ENCODE measurements around the gene SLC35G1. TPM values are rescaled to one million over a fixed set of nuclear protein-coding genes. Genes with fewer than 3 reads are reported as not detected.

SLC35G1 gene
- total and polyA plus RNA-seq, 12 donors, result 1.1 to 11.2 (median 2.9) TPM

DNA sequence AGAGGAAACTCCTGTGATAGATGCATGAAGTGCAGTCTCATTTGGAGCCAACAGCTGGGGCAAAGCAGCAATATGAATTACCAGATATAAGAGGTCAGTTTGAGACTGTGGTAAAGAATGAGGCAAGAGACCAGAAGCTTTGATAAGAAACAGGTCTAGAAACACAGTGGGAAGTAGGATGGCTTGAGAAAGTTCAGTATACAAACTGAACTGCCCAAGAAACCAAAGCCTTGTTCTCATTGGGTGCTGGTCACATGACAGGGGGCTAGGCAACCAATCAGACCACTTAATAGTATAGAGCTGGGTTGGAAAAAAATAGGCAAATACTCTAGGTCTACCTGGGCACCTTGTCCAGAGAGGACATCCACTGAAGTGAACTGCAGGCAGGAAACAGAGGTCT lies 53.7 kb downstream of the SLC35G1 start:
- Histone ChIP-seq H3K36me3 (replicated peaks in 1 of 2) (no peaks in the 10 kb centered on the region), H3K9me3 (replicated peaks in 1 of 3) (no peaks in the 10 kb centered on the region), H3K27ac (no peak overlapping the region), H3K4me1 (replicated peaks in 1 of 2) (peaks cover 0 to 4% of the 10 kb centered on the region in 2 donors), H3K27me3 (no peaks in the 10 kb centered on the region), H3K4me3 (no peak overlapping the region)
- DNase-seq, result no peak
- TF ChIP-seq, protein P1, sequence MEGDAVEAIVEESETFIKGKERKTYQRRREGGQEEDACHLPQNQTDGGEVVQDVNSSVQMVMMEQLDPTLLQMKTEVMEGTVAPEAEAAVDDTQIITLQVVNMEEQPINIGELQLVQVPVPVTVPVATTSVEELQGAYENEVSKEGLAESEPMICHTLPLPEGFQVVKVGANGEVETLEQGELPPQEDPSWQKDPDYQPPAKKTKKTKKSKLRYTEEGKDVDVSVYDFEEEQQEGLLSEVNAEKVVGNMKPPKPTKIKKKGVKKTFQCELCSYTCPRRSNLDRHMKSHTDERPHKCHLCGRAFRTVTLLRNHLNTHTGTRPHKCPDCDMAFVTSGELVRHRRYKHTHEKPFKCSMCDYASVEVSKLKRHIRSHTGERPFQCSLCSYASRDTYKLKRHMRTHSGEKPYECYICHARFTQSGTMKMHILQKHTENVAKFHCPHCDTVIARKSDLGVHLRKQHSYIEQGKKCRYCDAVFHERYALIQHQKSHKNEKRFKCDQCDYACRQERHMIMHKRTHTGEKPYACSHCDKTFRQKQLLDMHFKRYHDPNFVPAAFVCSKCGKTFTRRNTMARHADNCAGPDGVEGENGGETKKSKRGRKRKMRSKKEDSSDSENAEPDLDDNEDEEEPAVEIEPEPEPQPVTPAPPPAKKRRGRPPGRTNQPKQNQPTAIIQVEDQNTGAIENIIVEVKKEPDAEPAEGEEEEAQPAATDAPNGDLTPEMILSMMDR (IDR thresholded peaks at IDR 0.05), result no peak
- no peak for TF ChIP-seq POLR2A (IDR thresholded peaks at IDR 0.05)
- intact Hi-C loops (cut with DNase I), result no loop called here

DNA sequence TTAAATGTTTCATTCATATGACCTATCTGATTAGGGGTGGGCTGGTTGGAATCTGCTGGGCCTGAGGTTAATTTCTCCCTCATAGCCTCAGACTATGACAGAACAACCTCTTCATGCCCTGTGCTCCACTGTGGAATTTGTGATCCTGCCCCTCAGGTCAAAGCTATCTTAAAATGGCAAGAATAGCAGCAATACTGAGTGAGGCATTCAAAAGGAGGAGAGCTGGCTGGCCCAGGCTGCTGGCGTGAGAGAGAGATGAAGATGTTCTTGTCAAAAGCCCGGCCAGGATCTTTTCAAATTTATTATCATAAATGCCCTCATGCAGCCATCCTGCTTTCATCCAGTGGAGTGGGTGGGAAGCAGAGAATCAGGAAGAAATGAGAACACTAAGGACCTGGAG lies 58.1 kb downstream of the SLC35G1 start:
- intact Hi-C loops (cut with DNase I), result no loop called here
- DNase-seq, result no peak
- WGBS, 4 donors, result 82 to 88% (median 84%) methylated on average over 2 of the region's 2 CpGs
- H3K27me3 ChIP-seq, result no peaks in the 10 kb centered on the region
- no peak overlapping the region for H3K27ac ChIP-seq
- no peaks in the 10 kb centered on the region for H3K36me3 ChIP-seq (replicated peaks in 1 of 2)
- no peaks in the 10 kb centered on the region for H3K4me1 ChIP-seq (replicated peaks in 1 of 2)
- no peak for TF ChIP-seq POLR2A (IDR thresholded peaks at IDR 0.05)
- TF ChIP-seq, protein P1 (IDR thresholded peaks at IDR 0.05), result no peak
- no peaks in the 10 kb centered on the region for H3K9me3 ChIP-seq (replicated peaks in 1 of 3)
- H3K4me3 ChIP-seq, result no peak overlapping the region

Other genes with a start within 250 kb of the SLC35G1 start
- 10 to 100 TPM in 7 of 9 donors, 1 to 10 TPM in 2; 3.3 to 73.4 (median 12.6) TPM for gene FRA10AC1, start 191.4 kb upstream of the SLC35G1 start, total RNA-seq
- gene FRA10AC1, start 191.4 kb upstream of the SLC35G1 start, polyA plus RNA-seq, result 10 to 100 TPM; 13.6 to 27.0 (median 13.6) TPM
- 1 to 10 TPM in 2 of 9 donors, under 1 TPM in 3, not detected in 4; 0.38 to 1.5 (median 0.81) TPM for gene LGI1, start 136.0 kb upstream of the SLC35G1 start, total RNA-seq
- 1 to 10 TPM; 1.4 to 5.9 (median 5.0) TPM for gene LGI1, start 136.0 kb upstream of the SLC35G1 start, polyA plus RNA-seq
- gene PLCE1, start 100.0 kb downstream of the SLC35G1 start, total RNA-seq, result 1 to 10 TPM; 1.1 to 4.8 (median 2.1) TPM
- gene PLCE1, start 100.0 kb downstream of the SLC35G1 start, polyA plus RNA-seq, result 1 to 10 TPM in 2 of 3 donors, under 1 TPM in 1; 0.94 to 2.3 (median 1.4) TPM